ENCODE measurements around the gene SETX.

The SETX gene

DNA sequence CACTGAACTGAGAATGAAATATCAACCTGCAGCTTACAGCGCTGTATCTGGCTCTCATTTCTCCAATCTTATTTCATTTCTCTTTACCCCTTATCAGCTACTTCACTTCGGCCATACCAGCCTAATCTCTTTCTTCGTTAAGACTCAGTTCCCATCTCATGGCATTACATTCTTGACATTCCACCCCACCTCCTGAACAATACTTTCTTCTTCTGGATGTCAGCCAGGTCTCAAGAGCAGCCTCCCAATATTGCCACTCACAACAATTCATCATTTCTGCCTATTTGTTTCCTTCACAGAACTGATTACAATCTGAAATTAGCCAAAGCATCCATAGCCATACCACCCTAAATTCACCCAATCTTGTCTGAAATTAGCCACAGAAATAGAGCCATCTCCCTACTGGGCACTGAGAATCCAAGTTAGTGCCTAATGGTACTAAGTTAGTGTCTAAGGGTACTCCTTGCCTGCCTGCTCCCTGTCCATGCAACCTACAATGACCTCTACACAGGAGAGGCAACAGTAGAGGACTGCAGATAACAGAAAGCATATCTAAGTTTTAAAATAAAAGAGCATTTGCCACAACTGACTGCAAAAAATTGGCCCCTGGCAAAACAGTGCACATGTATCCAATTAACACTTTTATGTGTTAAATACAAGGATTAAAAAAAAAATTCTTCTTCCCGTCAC lies 35.2 kb downstream of the SETX start:
- no peaks in the 10 kb centered on the region for H4K20me1 ChIP-seq (ENCODE audit: insufficient read depth, low read length)
- H3K4me2 ChIP-seq (ENCODE audit: low read length) = no peak overlapping the region
- no peaks in the 10 kb centered on the region for H3K4me1 ChIP-seq (ENCODE audit: insufficient read depth, low read length, severe bottlenecking)
- peaks cover 73% of the 10 kb centered on the region for H3K36me3 ChIP-seq (ENCODE audit: insufficient read depth, low read length)
- H3K27me3 ChIP-seq (ENCODE audit: insufficient read depth, low read length) = no peaks in the 10 kb centered on the region
- no peaks in the 10 kb centered on the region for H3K9me2 ChIP-seq (ENCODE audit: low read depth, low read length)
- H3F3A ChIP-seq (ENCODE audit: insufficient read depth, low read length) = no peaks in the 10 kb centered on the region
- H3K27ac ChIP-seq (ENCODE audit: low read depth, low read length, poor library complexity, severe bottlenecking) = no peak overlapping the region
- H2AFZ ChIP-seq (ENCODE audit: low read length) = no peak overlapping the region
- no peak overlapping the region for H3K4me3 ChIP-seq (ENCODE audit: low read depth, low read length, poor library complexity, severe bottlenecking)
- no peaks in the 10 kb centered on the region for H3K9me3 ChIP-seq (ENCODE audit: low read length)
- TF ChIP-seq EZH2 (IDR thresholded peaks at IDR 0.05; ENCODE audit: borderline replicate concordance, low read length) = no peak
- TF ChIP-seq, protein P1, sequence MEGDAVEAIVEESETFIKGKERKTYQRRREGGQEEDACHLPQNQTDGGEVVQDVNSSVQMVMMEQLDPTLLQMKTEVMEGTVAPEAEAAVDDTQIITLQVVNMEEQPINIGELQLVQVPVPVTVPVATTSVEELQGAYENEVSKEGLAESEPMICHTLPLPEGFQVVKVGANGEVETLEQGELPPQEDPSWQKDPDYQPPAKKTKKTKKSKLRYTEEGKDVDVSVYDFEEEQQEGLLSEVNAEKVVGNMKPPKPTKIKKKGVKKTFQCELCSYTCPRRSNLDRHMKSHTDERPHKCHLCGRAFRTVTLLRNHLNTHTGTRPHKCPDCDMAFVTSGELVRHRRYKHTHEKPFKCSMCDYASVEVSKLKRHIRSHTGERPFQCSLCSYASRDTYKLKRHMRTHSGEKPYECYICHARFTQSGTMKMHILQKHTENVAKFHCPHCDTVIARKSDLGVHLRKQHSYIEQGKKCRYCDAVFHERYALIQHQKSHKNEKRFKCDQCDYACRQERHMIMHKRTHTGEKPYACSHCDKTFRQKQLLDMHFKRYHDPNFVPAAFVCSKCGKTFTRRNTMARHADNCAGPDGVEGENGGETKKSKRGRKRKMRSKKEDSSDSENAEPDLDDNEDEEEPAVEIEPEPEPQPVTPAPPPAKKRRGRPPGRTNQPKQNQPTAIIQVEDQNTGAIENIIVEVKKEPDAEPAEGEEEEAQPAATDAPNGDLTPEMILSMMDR (IDR thresholded peaks at IDR 0.05; ENCODE audit: low read length) = no peak
- no peaks in the 10 kb centered on the region; the same call in 1 of the 2 replicates for H3K79me2 ChIP-seq (ENCODE audit: insufficient read depth, low read length)
- no peak overlapping the region for H3K9ac ChIP-seq (ENCODE audit: low read length)

DNA sequence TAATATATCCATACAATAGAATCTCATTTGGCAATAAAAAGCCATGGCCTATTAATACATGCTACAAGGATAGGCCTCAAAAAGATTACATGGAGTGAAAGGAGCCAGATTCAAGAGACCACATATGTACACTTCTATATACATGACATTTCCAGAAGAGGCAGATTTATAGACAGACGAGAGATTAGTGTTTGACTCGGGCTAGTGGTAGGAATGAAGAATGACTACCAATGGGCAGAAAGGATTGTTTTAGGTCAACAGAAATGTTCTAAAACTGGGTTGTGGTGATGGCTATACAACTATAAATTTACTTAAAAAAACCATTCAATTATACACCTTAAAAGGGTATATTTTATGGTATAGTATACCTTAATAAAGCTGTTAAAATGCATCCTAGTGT lies 41.9 kb downstream of the SETX start:
- no peaks in the 10 kb centered on the region for H3K9me2 ChIP-seq (ENCODE audit: low read depth, low read length)
- H3K27me3 ChIP-seq (ENCODE audit: insufficient read depth, low read length) = no peaks in the 10 kb centered on the region
- no peaks in the 10 kb centered on the region for H4K20me1 ChIP-seq (ENCODE audit: insufficient read depth, low read length)
- no peaks in the 10 kb centered on the region for H3K9me3 ChIP-seq (ENCODE audit: low read length)
- TF ChIP-seq, protein P1 (IDR thresholded peaks at IDR 0.05; ENCODE audit: low read length) = no peak
- no peak for TF ChIP-seq EZH2 (IDR thresholded peaks at IDR 0.05; ENCODE audit: borderline replicate concordance, low read length)
- no peaks in the 10 kb centered on the region for H3K4me1 ChIP-seq (ENCODE audit: insufficient read depth, low read length, severe bottlenecking)
- no peak overlapping the region for H2AFZ ChIP-seq (ENCODE audit: low read length)
- H3K36me3 ChIP-seq (ENCODE audit: insufficient read depth, low read length) = peaks cover 79% of the 10 kb centered on the region
- H3F3A ChIP-seq (ENCODE audit: insufficient read depth, low read length) = 0 out of 2 replicates have a peak, but pooled peaks cover 3% of the 10 kb centered on the region
- peaks cover 4% of the 10 kb centered on the region; the same call in 1 of the 2 replicates for H3K79me2 ChIP-seq (ENCODE audit: insufficient read depth, low read length)
- no peak overlapping the region for H3K4me3 ChIP-seq (ENCODE audit: low read depth, low read length, poor library complexity, severe bottlenecking)
- H3K27ac ChIP-seq (ENCODE audit: low read depth, low read length, poor library complexity, severe bottlenecking) = no peak overlapping the region
- no peak overlapping the region for H3K9ac ChIP-seq (ENCODE audit: low read length)
- H3K4me2 ChIP-seq (ENCODE audit: low read length) = no peak overlapping the region

DNA sequence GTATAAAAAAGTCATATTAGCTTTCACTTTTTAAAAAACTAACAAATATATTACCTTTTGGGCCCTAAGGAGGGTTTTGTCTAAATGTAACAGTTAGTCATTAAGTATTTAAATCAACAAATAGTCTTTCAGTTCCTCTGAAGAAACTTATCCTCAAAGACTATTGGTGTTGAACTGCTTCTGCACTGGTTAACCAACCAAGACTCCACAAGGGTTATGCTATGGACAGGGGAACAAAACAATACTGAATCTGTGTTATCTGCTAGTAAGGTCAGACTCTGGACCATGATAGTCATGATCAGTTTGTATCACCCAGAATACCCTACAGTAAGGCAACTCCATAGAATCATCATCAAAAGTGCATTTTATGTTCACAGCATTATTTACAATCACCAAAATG lies 42.4 kb downstream of the SETX start:
- Histone ChIP-seq H3K9me3 (ENCODE audit: low read length) (no peaks in the 10 kb centered on the region), H3K36me3 (ENCODE audit: insufficient read depth, low read length) (peaks cover 82% of the 10 kb centered on the region), H3K9me2 (ENCODE audit: low read depth, low read length) (no peaks in the 10 kb centered on the region), H3F3A (ENCODE audit: insufficient read depth, low read length) (0 out of 2 replicates have a peak, but pooled peaks cover 3% of the 10 kb centered on the region), H3K27ac (ENCODE audit: low read depth, low read length, poor library complexity, severe bottlenecking) (no peak overlapping the region), H3K9ac (ENCODE audit: low read length) (no peak overlapping the region), H3K27me3 (ENCODE audit: insufficient read depth, low read length) (no peaks in the 10 kb centered on the region), H3K4me2 (ENCODE audit: low read length) (no peak overlapping the region), H3K79me2 (ENCODE audit: insufficient read depth, low read length) (peaks cover 4% of the 10 kb centered on the region; the same call in 1 of the 2 replicates), H3K4me3 (ENCODE audit: low read depth, low read length, poor library complexity, severe bottlenecking) (no peak overlapping the region), H3K4me1 (ENCODE audit: insufficient read depth, low read length, severe bottlenecking) (no peaks in the 10 kb centered on the region), H4K20me1 (ENCODE audit: insufficient read depth, low read length) (no peaks in the 10 kb centered on the region), H2AFZ (ENCODE audit: low read length) (no peak overlapping the region)
- TF ChIP-seq EZH2 (IDR thresholded peaks at IDR 0.05; ENCODE audit: borderline replicate concordance, low read length) = no peak
- TF ChIP-seq, protein P1 (IDR thresholded peaks at IDR 0.05; ENCODE audit: low read length) = no peak
